EL (cell line): ENCODE data around the gene SLIT3.
A peak's percentile ranks its signal among the peaks of the same experiment; 100 is the strongest.

Experiments
- DNase-seq: peaks from one replicate; pipeline ENCODE4 v3.0.0-alpha.2; 2016

The SLIT3 gene

GRCh38 chr5:168878135-168878745, 422.7 kb downstream of the SLIT3 start:
- no peak for DNase-seq

- no peak for DNase-seq
These were observed 423.6 kb downstream of the SLIT3 start for GRCh38 chr5:168877132-168877892.

- DNase-seq = no peak
These were observed 424.5 kb downstream of the SLIT3 start for GRCh38 chr5:168876419-168876818.

- DNase-seq = no peak
These were observed 425.1 kb downstream of the SLIT3 start for GRCh38 chr5:168875832-168876231.

GRCh38 chr5:168874713-168875380, 426.1 kb downstream of the SLIT3 start:
- peak; percentile 33 for DNase-seq

- DNase-seq = no peak
These were observed 428.7 kb downstream of the SLIT3 start for GRCh38 chr5:168872246-168872645.

GRCh38 chr5:168870910-168871309, 430.0 kb downstream of the SLIT3 start:
- DNase-seq = no peak

- DNase-seq = no peak
These were observed 431.2 kb downstream of the SLIT3 start for GRCh38 chr5:168869615-168870227.

- no peak for DNase-seq
These were observed 433.7 kb downstream of the SLIT3 start for GRCh38 chr5:168867241-168867640.

- no peak for DNase-seq
These were observed 435.0 kb downstream of the SLIT3 start for GRCh38 chr5:168865968-168866367.

GRCh38 chr5:168863021-168863420, 437.9 kb downstream of the SLIT3 start:
- DNase-seq = no peak

- no peak for DNase-seq
These were observed 440.4 kb downstream of the SLIT3 start for GRCh38 chr5:168860503-168860902.

GRCh38 chr5:168860081-168860480, 440.9 kb downstream of the SLIT3 start:
- no peak for DNase-seq

GRCh38 chr5:168859471-168859870, 441.5 kb downstream of the SLIT3 start:
- DNase-seq = no peak

GRCh38 chr5:168858994-168859393, 441.9 kb downstream of the SLIT3 start:
- no peak for DNase-seq

- no peak for DNase-seq
These were observed 442.6 kb downstream of the SLIT3 start for GRCh38 chr5:168858371-168858770.

GRCh38 chr5:168853972-168854371, 447.0 kb downstream of the SLIT3 start:
- no peak for DNase-seq

- DNase-seq = no peak
These were observed 448.6 kb downstream of the SLIT3 start for GRCh38 chr5:168852329-168852728.

- peak; percentile 68 for DNase-seq
These were observed 449.0 kb downstream of the SLIT3 start for GRCh38 chr5:168851902-168852321.

GRCh38 chr5:168850683-168851082, 450.3 kb downstream of the SLIT3 start:
- DNase-seq = no peak

- no peak for DNase-seq
These were observed 452.4 kb downstream of the SLIT3 start for GRCh38 chr5:168848569-168848968.

GRCh38 chr5:168847511-168848073, 453.3 kb downstream of the SLIT3 start:
- DNase-seq = no peak

- no peak for DNase-seq
These were observed 456.0 kb downstream of the SLIT3 start for GRCh38 chr5:168844922-168845296.
